ENCODE data around the gene MIAT. TPM values are rescaled to one million over a fixed set of nuclear protein-coding genes. Genes with fewer than 3 reads are reported as not detected.

Gene MIAT
- total and polyA plus RNA-seq, 2 of the 13 experiments (the other 11 are each of a cell fraction or from before 2014, with no cell fraction given) = 0.04 TPM; not detected in 1

GRCh38 chr22:26707581-26707980, 50.2 kb downstream of the MIAT start:
- Histone ChIP-seq H3K4me3 (replicated peaks in 1 of 3; ENCODE audit: insufficient read depth in 1 of 3, low read depth in 2 of 3, low read length in 3 of 3) (no peak overlapping the region), H3K9ac (ENCODE audit: insufficient read depth, low read depth, low read length) (no peak overlapping the region), H3K4me1 (ENCODE audit: insufficient read depth, low read length) (no peaks in the 10 kb centered on the region), H4K20me1 (ENCODE audit: insufficient read depth, low read length) (no peaks in the 10 kb centered on the region), H3K9me3 (ENCODE audit: low read length) (0 out of 2 replicates have a peak, but pooled peaks cover 3% of the 10 kb centered on the region), H3K27me3 (ENCODE audit: control insufficient read depth in 1 of 2, insufficient read depth in 2 of 2, low read length in 2 of 2) (no peaks in the 10 kb centered on the region), H3K4me2 (ENCODE audit: low read depth, low read length) (no peak overlapping the region), H3K27ac (ENCODE audit: extremely low read length, insufficient read depth, low read length) (no peak overlapping the region), H3K79me2 (ENCODE audit: insufficient read depth, low read length) (no peaks in the 10 kb centered on the region), H2AFZ (ENCODE audit: low read length) (no peak overlapping the region), H3K36me3 (replicated peaks in 1 of 2; ENCODE audit: control insufficient read depth in 1 of 2, insufficient read depth in 2 of 2, low read length in 2 of 2) (no peaks in the 10 kb centered on the region)
- no TSS peak for BruUV-seq (replicated peaks)
- intact Hi-C loops (cut with micrococcal nuclease; ENCODE audit: unreplicated experiment) (no loop called here), in situ Hi-C loops (cut with HindIII; ENCODE audit: extremely low pct_ligation_motif_present, low pct_unique_long_range_greater_than_20kb) (no loop called here)
- ATAC-seq (no peak), DNase-seq (ENCODE audit: low spot score) (no peak), FAIRE-seq (no peak)
- POLR2A ChIA-PET = no interaction called here
- 34% methylated on average over 2 of the region's 2 CpGs for WGBS (ENCODE audit: low lambda C conversion rate)
- TF ChIP-seq KDM3A (CRISPR knock-in tag; IDR thresholded peaks at IDR 0.05; ENCODE audit: low read depth) (no peak), NFAT5 (CRISPR knock-in tag; IDR thresholded peaks at IDR 0.05) (no peak)
- CTCF ChIA-PET (ENCODE audit: low intra/inter-chr PET ratio, low total read pairs) = no interaction called here
